NCI-H524 (cell line): ENCODE measurements around the gene MCC.

Experiments used
- DNase-seq, 2 experiments: peaks; one replicate each; lab custom pipeline; 2025; lab: John Stamatoyannopoulos, UW

Gene MCC

DNA sequence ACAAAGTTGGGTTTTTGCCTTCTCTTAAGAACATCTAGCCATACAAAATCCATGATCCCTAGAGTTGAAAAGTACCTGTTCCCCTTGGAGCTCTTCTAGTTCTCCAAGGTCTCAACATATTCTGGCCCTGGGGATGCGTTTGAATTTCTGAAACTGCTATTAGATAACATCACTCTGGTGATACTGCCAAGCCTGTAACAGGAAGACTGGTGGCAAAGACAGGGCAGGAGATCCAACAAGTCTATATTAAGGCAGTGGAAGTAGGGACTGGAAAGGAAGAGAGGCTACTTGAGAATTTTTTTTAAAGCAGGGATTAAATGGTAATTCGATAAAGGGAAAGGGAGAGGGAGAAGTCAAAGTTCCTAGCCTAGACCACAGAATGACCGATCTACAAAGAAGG lies 264.9 kb downstream of the MCC start:
- DNase-seq, result no peak

DNA sequence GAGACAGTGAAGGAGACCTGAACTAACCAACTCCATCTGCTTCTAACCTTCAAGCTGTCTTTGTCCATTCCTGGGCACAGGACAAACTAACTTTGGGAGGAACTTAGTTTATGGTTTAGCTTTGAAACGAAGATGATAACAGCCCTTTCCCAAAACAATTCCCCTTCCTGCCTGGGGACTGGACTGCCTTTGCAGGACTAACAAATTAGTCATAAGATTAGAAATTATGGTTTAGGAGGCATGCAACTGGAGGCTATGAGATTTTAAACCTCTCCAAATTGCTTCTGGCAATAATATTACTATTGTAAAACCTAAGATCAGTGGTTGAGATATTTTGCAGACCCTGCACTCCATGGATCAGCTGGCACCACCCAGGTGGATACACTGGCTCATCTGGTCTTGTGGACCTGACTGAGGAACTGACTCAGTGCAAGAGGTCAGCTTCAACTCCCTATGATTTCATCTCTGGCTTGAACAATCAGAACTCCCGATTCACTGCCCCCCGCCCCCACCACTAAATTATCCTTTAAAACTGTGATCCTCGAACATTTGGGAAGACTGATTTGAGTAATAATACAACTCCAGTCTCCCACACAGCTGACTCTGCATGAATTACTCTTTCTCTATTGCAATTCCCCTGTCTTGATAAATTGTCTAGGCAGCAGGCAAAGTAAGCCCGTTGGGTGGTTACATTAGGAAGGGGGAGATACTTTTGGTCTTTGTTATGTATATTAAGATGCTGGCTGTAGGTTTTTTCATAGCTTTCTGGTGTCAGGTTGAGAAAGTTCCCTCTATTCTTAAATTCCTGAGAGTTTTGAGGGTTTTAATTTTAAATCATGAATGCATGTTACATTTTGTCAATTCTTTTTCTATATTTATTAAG lies 266.7 kb downstream of the MCC start:
- DNase-seq, result no peak

DNA sequence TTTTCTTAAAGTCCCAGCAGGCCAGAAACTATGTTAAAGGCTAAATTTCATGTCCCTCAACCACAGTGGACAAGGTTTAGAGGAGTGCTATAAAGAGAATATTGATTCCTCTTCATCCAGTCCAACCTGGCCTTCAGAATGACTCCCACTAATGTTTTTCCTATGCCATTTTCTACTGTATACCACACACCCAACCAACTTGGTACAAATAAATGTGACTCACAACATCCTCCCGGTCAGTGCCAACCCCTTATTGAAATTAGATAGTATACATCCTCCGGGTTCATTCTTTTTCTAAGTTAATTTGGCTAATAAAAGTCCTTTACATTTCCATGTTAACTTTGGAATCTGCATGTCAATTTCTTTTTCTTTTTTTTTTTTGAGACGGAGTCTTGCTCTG lies 268.6 kb downstream of the MCC start:
- no peak for DNase-seq

DNA sequence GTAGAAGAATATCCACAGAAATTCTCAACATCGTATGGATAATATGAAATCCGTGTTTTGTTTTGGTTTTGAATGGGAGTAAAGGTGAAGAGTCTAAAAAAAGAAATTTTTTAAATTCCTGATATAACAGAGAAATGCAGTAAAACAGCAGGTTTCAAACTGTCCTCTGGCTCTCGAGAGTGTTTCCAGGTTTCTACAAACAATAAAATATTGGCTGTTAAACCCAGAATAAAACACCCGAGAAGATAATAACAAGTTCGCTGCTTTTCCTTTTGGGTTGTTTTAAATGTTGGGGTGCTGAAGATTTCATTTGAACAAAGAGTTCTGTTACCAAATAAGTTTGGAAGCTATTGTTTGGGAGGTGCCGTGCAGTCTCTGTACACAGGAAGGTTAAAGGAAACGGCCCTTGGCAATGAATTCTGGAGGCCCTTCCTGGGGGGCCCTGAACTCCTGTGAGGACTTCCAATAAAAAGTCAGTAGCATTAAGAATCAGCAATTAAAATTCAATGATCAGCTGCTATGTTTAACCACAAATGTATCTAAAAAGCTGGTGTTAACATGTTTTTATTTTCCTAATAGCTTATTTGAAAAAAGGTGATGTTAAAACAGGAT lies 269.2 kb downstream of the MCC start:
- DNase-seq, result peak in 1 of 2 experiments; percentile 25

DNA sequence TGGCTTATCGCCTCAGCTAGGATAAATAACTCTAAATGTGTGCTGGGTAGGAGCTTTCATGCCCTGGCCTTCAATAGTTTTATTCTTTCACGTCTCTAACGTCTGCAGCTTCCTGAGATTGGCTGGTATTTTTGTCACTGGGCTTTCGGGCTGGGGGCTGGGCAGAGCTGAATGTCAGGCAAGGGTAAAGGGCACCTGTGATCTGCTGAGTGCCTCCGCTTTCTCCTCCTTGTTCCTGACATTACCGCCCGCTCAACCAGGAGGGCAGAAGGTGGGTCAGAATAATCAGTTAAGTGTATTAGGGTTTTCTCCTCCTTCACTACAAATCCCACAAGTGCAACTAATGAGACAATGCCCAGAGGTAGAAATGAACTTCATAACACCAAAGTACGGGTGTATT lies 270.1 kb downstream of the MCC start:
- peak; percentile 85 to 88 for DNase-seq

DNA sequence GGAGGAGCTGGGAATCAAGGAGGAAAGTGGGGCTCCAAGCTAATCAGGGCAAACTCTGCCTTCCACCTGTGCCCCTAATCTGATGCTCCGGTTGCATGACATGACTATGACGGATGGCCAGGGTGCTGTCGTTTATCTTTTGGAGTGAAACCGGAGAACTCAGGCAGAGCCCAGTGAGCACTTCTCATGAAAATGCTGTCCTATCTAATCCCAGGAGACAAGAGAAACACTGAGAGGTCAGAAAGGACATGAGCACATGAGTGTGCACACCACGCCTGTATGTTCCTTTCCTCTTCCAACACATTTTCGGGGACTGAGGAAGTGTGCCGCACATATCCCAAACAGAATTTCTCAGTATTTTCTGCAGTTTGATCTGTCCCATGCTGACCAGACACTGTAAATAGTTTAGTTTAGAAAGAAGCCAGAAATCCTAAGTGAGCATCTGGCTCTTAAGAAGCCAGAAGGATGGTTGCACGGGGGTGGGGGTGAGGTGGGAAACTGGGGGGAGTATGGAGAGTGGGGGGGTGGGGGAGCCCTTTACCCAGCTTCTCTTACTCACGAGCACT lies 270.6 kb downstream of the MCC start:
- DNase-seq, result peak; percentile 93 to 95

DNA sequence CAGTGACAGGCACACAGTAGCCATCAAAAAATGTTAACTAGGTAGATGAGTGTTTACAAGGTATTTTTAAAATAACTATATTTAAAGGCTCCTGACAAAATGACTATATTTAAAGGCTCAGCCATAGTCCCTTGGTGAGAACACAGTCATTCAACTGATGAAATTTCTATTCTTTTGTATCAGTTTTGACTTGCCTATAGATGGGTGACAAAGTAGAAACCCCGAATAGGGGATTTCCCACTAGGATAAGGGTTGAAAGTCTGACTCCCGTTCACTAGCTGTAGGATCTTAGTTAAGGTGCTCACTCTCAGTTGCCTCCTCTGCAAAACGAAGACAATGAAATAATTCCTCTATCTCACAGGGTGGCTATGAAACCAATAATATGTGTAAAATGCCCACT lies 271.7 kb downstream of the MCC start:
- DNase-seq, result no peak

DNA sequence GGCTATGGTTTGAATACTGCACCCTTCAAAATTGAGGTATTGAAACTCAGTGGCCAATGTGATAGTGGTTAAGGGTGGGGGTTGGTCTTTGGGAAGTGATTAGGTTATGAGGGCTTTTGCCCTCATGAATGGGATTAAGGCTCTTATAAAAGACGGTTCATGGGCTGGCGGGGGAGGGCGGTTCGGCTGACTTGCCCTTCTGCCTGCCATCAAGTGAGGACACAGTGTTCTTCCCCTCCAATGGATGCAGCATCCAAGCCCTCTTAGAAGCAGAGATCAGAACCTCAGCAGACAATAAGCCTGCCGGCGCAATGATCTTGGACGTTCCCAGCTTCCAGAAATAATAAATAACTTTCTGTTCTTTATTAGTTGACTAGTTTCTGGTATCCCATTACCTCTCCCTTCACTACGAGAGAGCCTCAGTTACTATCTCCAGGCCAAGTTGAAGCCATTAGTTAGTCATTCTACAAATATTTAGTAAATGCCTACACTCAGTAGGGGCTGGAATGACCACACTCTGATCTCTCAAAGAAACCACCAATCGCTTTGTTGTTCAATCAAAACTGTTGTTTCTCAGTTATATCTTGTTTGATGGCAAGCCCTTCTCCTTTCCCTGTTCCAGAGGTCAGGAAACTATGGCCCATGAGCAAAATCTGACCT lies 272.7 kb downstream of the MCC start:
- peak; percentile 51 to 69 for DNase-seq

DNA sequence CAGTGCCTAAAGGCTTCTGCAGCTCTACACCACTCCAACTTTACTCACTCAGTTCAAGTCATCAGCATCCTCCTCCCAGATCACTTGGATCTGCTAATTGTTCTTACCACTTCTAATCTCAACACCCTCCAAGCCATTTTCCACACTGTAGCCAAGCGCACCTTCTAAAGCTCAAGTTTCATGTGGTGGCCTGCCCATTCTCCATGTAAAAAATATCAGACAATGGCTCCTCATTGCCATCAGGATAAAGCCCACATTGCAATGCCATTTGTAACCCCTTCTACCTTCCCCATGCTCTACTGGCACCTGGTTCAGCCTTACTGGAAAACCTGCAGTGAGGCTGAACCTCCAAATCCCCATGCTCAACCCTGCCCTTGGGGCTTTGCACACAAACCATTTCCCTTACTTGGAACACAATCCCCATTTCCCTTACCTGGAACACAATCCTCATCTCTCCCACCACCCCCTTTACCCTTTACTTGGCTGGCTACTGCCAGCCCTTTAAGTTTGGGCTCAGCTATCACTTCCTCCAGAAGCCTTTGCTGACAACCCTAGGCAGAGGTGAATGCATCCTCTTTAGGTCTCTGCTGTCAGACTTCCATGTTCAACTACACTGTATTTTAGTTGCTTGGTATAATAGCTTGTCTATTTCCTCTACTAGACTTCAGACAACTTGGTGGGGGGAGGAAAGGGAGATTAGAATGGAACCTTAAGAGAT lies 273.5 kb downstream of the MCC start:
- DNase-seq, result no peak

DNA sequence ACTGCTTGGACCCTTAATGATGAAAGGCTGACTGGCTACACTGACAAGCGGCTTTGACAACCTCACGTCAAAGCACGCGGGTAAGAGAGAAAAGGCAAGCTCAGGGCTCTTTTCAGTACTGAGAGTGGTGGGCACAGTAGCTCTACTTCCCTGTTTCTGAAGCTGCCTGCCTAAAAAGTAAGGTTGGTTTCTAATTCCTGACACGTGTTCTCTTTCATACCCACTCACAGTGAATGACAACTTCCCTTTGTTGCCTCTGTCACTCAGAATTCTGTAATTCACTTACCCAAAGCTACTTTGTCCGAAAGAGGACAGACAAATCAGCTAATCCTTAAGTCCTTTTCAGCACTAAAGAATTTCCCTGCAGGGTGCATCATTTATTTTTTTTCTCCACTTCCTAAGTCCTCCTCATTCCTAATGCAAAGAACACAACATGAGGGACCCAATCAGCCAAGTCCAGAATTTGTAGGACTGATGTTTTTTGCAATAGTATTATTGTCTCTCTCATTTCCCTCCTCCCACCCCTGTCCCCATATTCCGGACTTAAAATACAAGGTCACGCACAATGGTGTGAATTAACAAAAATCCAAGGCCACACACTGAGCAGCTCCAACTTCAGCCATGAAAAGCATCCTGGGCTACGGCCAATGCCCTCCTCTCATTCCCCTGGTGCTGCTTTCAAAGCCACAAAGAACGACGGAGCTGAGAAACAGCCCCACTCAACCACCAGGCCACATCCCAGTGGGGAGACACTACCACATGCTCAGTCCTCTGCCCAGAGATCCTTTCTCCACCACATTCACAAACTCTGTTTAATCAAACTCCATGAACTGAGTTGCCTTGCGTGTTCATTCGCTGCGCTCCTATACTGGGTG lies 274.5 kb downstream of the MCC start:
- peak in 1 of 2 experiments; percentile 36 for DNase-seq

DNA sequence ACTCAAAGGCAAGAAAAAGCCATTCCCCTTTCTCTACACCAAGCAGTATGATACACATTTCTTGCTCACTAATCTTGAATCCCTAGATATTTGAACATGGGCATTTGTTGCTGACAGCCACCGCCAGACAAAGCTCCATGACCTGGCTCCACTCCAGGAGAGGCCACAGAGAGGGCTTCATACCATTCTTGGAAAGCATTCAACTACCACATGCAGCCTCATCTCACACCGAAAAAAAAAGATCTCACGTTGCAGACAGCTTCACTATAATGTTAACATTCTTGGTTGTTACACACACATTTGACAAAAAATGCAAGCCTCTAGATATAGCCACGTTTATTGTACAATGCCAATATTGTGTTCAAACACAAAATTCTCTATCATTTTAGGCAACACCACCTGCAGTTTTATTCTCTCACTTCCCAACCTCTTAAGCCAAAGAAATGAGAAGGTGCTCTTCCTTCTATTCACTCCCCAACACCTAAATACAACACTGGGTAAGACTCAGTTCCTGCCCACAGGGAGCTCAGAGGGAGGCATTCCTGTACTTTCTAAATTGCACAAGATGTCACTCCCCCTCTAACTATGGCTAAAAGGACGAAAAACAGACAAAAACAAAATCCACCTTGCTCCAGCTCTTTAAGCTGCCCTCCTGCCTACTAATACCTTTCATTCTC lies 275.9 kb downstream of the MCC start:
- DNase-seq, result peak; percentile 52 to 75

DNA sequence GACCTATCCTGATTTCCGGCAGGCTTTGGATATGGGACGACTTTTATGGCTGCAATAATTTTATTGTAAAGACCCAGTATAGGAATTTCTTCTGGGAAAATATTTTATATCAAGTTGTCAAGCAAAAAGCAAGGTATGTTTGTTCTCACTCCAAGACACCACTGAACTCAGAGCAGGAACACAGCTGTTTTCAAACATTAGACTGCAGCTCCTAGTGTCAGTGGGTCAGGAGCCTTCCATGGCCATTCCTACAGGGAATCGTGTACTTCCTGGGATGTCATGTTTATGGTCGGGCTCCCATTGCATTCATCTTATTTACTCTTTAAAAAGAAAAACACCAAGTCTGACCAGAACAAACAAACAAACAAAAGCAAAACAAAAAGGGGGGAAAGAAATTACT lies 278.8 kb downstream of the MCC start:
- no peak for DNase-seq

DNA sequence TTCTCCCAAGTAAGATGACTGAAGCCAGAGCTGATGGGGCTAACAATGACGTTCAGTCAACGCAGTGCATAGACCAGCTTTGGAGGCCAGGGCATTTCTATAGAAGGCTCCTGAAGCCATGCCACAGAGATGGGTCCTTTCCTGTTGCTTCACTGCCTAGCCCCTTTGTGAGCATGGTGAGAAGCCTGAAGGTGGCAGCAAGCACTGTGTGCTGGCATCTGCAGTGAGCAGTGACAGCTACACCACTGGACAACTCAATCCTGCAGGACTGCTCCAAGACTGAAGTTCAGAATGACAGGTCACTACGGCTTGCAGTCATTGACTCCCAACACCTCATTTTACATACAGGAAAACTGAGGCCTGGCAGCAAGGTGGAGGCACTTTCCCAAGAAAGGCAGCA lies 282.4 kb downstream of the MCC start:
- peak in 1 of 2 experiments; percentile 67 for DNase-seq

DNA sequence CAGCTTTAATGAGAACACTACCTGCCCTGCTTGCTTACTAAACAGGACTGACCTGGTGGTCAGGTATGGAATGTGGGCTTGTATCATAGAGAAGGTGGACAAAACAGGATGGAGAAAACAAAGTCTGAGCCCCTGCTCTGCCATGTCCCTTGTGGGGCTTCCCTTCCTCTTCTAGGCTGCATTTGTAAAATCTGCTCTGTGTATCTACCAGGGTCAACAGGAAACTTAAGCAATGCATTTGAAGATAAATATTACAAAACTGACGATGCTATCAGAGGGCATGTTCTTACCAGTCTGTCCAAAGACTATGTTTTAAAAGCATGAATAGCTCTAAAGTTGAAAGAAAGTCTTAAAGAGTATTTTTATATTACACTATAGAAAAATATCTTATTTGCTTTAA lies 282.9 kb downstream of the MCC start:
- no peak for DNase-seq

DNA sequence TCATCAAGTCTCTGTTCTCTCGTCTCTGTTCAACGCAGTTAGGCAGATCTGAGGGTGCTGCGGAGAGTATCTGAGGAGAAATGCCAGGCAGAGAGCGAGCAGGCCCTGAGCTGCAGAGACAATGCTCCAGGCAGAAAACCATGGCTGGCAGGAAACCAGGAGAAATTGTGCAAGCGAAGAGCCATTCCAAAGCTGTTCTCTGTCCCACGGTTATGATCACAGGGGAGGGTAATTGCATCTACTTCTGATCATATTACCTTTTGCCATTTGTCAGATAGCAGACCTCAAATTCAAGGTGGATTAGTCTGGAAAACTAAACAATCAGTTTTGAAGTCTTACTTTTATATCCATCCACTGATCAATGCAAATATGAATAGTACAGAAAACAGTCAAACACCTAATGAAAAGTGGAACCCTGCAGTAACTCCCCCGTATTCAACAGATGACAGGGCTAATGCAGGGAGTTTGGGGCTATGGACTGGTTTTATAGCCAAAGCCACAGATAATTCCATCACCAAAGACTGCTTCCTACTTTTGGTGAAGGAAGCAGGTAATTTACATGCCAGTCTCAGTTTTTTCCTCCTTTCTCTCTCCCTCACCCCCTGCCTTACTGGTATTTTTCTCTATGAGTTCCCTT lies 283.6 kb downstream of the MCC start:
- peak in 1 of 2 experiments; percentile 21 for DNase-seq

DNA sequence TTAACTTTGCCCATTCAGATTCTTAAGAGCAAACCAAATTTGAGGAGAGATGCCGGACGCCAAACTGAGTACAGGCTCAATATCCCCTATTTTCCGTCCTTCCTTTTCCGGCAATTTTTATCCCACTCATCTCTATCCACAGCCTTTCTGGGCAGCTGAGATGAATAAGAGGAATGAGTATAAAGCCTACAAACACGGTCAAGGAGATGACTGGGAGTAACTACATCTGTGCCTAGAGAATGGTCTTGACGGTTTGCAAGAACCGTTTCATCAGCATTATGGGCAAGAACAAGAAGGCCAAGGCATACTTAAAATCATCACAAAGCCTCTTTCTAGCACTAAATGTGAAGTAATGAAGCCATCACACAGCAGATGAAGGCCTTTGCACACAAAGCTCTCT lies 284.3 kb downstream of the MCC start:
- peak in 1 of 2 experiments; percentile 20 for DNase-seq

DNA sequence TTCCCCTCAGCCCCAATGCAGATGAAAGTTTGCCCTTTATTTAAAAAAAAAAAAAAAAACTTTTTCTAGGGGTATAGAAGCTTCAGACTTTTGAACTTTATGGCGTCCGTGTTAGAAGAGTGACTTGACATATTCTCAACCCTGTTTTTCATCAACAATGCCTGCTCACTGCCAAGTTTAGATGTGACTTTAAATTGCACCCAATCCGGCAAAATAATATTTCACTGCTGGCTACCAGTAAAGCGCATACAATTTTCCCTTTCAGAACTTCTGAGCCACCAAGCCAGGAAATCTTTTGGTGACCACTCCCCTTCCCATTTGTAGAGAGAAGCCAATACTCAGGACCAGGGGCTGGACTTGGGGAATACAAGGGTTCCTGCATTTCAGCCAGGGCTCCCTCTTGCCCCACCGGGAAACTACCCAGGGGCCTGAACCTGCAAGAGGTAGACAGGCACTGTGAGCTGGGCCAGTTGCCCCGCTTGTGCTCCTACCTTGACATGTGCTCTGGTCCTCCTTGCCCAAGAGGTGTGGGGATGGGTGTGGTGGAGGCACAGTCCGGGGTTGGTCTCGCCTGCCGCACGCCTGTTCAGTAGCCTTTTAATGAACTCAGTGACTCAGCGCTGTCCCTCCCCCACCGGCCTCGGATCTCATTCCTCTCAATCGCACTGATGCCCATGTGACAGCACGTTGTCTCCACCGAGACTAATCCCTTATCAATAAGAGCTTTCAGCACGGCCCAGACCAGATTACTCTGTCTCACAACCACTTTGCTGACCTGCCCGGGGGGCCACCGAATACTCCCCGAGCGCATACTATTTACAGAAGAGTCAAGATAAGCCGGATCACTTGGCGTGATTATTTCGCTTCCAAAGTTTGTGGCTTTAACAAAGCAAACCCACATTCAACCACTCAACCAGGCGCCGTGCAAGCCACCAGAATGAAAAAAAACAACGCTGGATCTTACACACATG lies 285.2 kb downstream of the MCC start:
- peak; percentile 82 for DNase-seq

DNA sequence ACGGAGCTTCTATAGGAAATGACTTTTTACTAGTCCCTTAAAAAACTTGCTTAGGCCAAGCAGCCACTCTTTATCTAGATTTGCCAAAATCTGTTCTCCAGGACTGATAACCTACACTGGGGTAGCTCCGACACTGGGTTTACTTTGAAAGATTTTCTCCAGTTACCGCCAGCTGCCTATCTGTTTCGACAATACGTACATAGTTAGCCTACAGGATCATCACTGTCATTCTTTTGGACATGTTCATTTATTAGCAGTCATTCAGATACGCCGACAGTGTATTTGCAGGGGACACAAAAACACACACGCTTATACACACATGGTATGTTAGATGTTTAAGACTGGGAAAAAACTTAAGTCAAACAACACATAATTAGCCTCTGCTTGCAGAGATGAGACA lies 286.0 kb downstream of the MCC start:
- peak in 1 of 2 experiments; percentile 53 for DNase-seq

DNA sequence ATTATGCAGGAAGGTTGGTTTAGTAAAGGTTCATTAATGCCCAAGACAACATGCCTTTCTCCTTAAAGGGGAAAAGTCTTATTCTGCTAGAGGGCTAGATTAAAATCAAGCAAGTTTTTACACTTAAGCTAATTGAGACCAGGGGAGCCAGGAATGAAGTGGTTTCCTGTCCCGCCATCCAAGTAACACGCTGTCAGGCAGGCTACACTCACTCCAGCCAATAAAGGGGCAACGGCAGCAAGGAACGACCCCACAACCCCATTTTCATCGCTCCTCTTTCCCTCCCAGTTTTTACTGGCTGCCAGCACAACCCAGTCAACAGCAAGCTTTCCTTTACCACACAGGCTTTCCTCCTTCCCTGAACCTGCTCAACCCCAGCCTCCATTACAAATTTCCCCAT lies 286.5 kb downstream of the MCC start:
- DNase-seq, result peak in 1 of 2 experiments; percentile 42
